NCI-H2196 treated with DMSO at 0.1 percent for 48 hours (cell line): ENCODE measurements around the gene JARID2.

ENCODE experiments used
- DNase-seq: peaks from one replicate; lab custom pipeline; 2025; ENCODE audit not compliant: unreplicated experiment; lab: John Stamatoyannopoulos, UW

JARID2 gene

GRCh38 chr6:15484140-15484539 is 238.3 kb downstream of the JARID2 start:
- peak; percentile 55 for DNase-seq

GRCh38 chr6:15484821-15485220 is 239.0 kb downstream of the JARID2 start:
- no peak for DNase-seq

GRCh38 chr6:15485936-15486335 is 240.1 kb downstream of the JARID2 start:
- no peak for DNase-seq

GRCh38 chr6:15487262-15487661 is 241.4 kb downstream of the JARID2 start:
- DNase-seq, result no peak

GRCh38 chr6:15489261-15489962 is 243.5 kb downstream of the JARID2 start:
- no peak for DNase-seq

GRCh38 chr6:15490242-15491100 is 244.6 kb downstream of the JARID2 start:
- no peak for DNase-seq

GRCh38 chr6:15491255-15491985 is 245.6 kb downstream of the JARID2 start:
- peak; percentile 61 for DNase-seq

- DNase-seq, result no peak
Measured at GRCh38 chr6:15491986-15492269, 246.1 kb downstream of the JARID2 start.

GRCh38 chr6:15493437-15494168 is 247.7 kb downstream of the JARID2 start:
- DNase-seq, result no peak

- DNase-seq, result no peak
Measured at GRCh38 chr6:15495375-15495901, 249.6 kb downstream of the JARID2 start.

GRCh38 chr6:15496345-15497131 is 250.7 kb downstream of the JARID2 start:
- DNase-seq, result no peak

GRCh38 chr6:15498640-15499039 is 252.8 kb downstream of the JARID2 start:
- DNase-seq, result no peak

- no peak for DNase-seq
Measured at GRCh38 chr6:15499125-15499524, 253.3 kb downstream of the JARID2 start.

GRCh38 chr6:15499591-15499990 is 253.7 kb downstream of the JARID2 start:
- DNase-seq, result no peak

GRCh38 chr6:15500078-15500740 is 254.3 kb downstream of the JARID2 start:
- DNase-seq, result no peak

GRCh38 chr6:15500901-15501825 is 255.3 kb downstream of the JARID2 start:
- no peak for DNase-seq

GRCh38 chr6:15501826-15502445 is 256.1 kb downstream of the JARID2 start:
- DNase-seq, result no peak
